ENCODE measurements around the gene TAOK2.

Gene TAOK2

GRCh38 chr16:30006659-30007377, 33.1 kb downstream of the TAOK2 start:
- DNase-seq (ENCODE audit: low read depth) = no peak
- H3K4me3 ChIP-seq (ENCODE audit: low read depth, low read length) = no peak overlapping the region
- TF ChIP-seq MYC (IDR thresholded peaks at IDR 0.05; ENCODE audit: low read depth, low read length) (no peak), POLR2A (IDR thresholded peaks at IDR 0.05; ENCODE audit: extremely low read depth, insufficient read length) (no peak), MAX (IDR thresholded peaks at IDR 0.05; ENCODE audit: low read depth, low read length) (no peak), CTCF (IDR thresholded peaks at IDR 0.05; ENCODE audit: low read depth, low read length) (no peak)

GRCh38 chr16:30007378-30007895, 33.8 kb downstream of the TAOK2 start:
- DNase-seq (ENCODE audit: low read depth) = no peak
- no peak overlapping the region for H3K4me3 ChIP-seq (ENCODE audit: low read depth, low read length)
- TF ChIP-seq MAX (IDR thresholded peaks at IDR 0.05; ENCODE audit: low read depth, low read length) (no peak), POLR2A (IDR thresholded peaks at IDR 0.05; ENCODE audit: extremely low read depth, insufficient read length) (no peak), MYC (IDR thresholded peaks at IDR 0.05; ENCODE audit: low read depth, low read length) (no peak), CTCF (IDR thresholded peaks at IDR 0.05; ENCODE audit: low read depth, low read length) (no peak)

- no peak overlapping the region for H3K4me3 ChIP-seq (ENCODE audit: low read depth, low read length)
- no peak for TF ChIP-seq MAX (IDR thresholded peaks at IDR 0.05; ENCODE audit: low read depth, low read length)
- TF ChIP-seq POLR2A (IDR thresholded peaks at IDR 0.05; ENCODE audit: extremely low read depth, insufficient read length) = no peak
- TF ChIP-seq CTCF (IDR thresholded peaks at IDR 0.05; ENCODE audit: low read depth, low read length) = no peak
- no peak for DNase-seq (ENCODE audit: low read depth)
These were observed 35.6 kb downstream of the TAOK2 start for GRCh38 chr16:30009085-30009862.

- TF ChIP-seq MAX (IDR thresholded peaks at IDR 0.05; ENCODE audit: low read depth, low read length) (no peak), POLR2A (IDR thresholded peaks at IDR 0.05; ENCODE audit: extremely low read depth, insufficient read length) (no peak), MYC (IDR thresholded peaks at IDR 0.05; ENCODE audit: low read depth, low read length) (no peak), CTCF (IDR thresholded peaks at IDR 0.05; ENCODE audit: low read depth, low read length) (no peak)
- peak; percentile 45 for DNase-seq (ENCODE audit: low read depth)
- H3K4me3 ChIP-seq (ENCODE audit: low read depth, low read length) = peak overlapping the region; percentile 11
These were observed 36.5 kb downstream of the TAOK2 start for GRCh38 chr16:30009990-30010843.

Data from NB4 (cell line).